Right atrium auricular region (tissue), 2 donors: ENCODE data around the gene KRT84. TPM values are rescaled to one million over a fixed set of nuclear protein-coding genes. Genes with fewer than 3 reads are reported as not detected.

ENCODE experiments used
- DNase-seq: peaks from one replicate; pipeline ENCODE4 v3.0.0-alpha.2; 2019; ENCODE audit warnings: low spot score
- H3K27ac ChIP-seq, 2 donors: fragments of 200-600 bp; sonication (generic); 1 replicate in 1 of 2; 2 replicates in 1 of 2; pipeline ENCODE4 v1.5.1; 2016 to 2019
- H3K27me3 ChIP-seq, 2 donors: fragments of 200-600 bp; sonication (generic); one replicate each; pipeline versions ENCODE4 v1.5.1 to v1.6.0; 2017 to 2019
- H3K36me3 ChIP-seq: fragments of 200-600 bp; sonication (generic); one replicate; pipeline ENCODE4 v1.5.1; 2016
- H3K4me1 ChIP-seq, 2 donors: fragments of 200-600 bp; sonication (generic); one replicate each; pipeline versions ENCODE4 v1.5.1 to v1.6.0; 2017 to 2019
- H3K4me3 ChIP-seq, 2 donors: fragments of 200-600 bp; sonication (generic); 1 replicate in 1 of 2; 2 replicates in 1 of 2; pipeline ENCODE4 v1.5.1; 2017 to 2019; ENCODE audit warnings: mild to moderate bottlenecking in 1 of 2, moderate library complexity in 1 of 2
- H3K9me3 ChIP-seq, 2 donors: fragments of 200-600 bp; sonication (generic); one replicate each; pipeline ENCODE4 v1.5.1; 2019
- CTCF ChIP-seq, 2 donors: fragments of 200-600 bp; sonication (generic); IDR thresholded peaks; one replicate each; pipeline ENCODE4 v1.5.1; 2019; ENCODE audit warnings: antibody characterized with exemption in 2 of 2
- total RNA-seq, 2 donors: library from RNA; depleted of rRNA; stranded (reverse); fragments of >200 nt; gene quantifications; one replicate each; pipeline ENCODE4 v1.1.0, GENCODE V29; 2016

The KRT84 gene
- total RNA-seq, 2 donors from 2014 or later: 0.28 TPM; not detected in 1

- Histone ChIP-seq H3K36me3 (no peaks in the 10 kb centered on the region), H3K9me3 (no peaks in the 10 kb centered on the region), H3K4me3 (no peak overlapping the region), H3K4me1 (no peaks in the 10 kb centered on the region), H3K27me3 (no peaks in the 10 kb centered on the region), H3K27ac (no peak overlapping the region)
- TF ChIP-seq CTCF (IDR thresholded peaks at IDR 0.05): no peak
- no peak for DNase-seq
Observed at GRCh38 chr12:52360663-52361271, 24.7 kb downstream of the KRT84 start.

GRCh38 chr12:52360106-52360662 is 25.3 kb downstream of the KRT84 start:
- H3K27ac ChIP-seq: no peak overlapping the region
- no peaks in the 10 kb centered on the region for H3K36me3 ChIP-seq
- no peak for DNase-seq
- no peak overlapping the region for H3K4me3 ChIP-seq
- H3K4me1 ChIP-seq: no peaks in the 10 kb centered on the region
- no peaks in the 10 kb centered on the region for H3K9me3 ChIP-seq
- TF ChIP-seq CTCF (IDR thresholded peaks at IDR 0.05): no peak
- no peaks in the 10 kb centered on the region for H3K27me3 ChIP-seq

- Histone ChIP-seq H3K4me1 (no peaks in the 10 kb centered on the region), H3K4me3 (no peak overlapping the region), H3K27ac (no peak overlapping the region), H3K36me3 (no peaks in the 10 kb centered on the region), H3K27me3 (no peaks in the 10 kb centered on the region), H3K9me3 (no peaks in the 10 kb centered on the region)
- no peak for DNase-seq
- no peak for TF ChIP-seq CTCF (IDR thresholded peaks at IDR 0.05)
Observed at GRCh38 chr12:52359621-52360061, 25.8 kb downstream of the KRT84 start.

- H3K4me3 ChIP-seq: no peak overlapping the region
- no peak for TF ChIP-seq CTCF (IDR thresholded peaks at IDR 0.05)
- no peaks in the 10 kb centered on the region for H3K36me3 ChIP-seq
- H3K4me1 ChIP-seq: no peaks in the 10 kb centered on the region
- H3K9me3 ChIP-seq: no peaks in the 10 kb centered on the region
- DNase-seq: no peak
- no peak overlapping the region for H3K27ac ChIP-seq
- no peaks in the 10 kb centered on the region for H3K27me3 ChIP-seq
Observed at GRCh38 chr12:52358575-52359350, 26.7 kb downstream of the KRT84 start.

GRCh38 chr12:52356762-52357580 is 28.5 kb downstream of the KRT84 start:
- Histone ChIP-seq H3K27ac (no peak overlapping the region), H3K27me3 (no peaks in the 10 kb centered on the region), H3K4me1 (peaks cover 0 to 1% of the 10 kb centered on the region in 2 donors), H3K36me3 (no peaks in the 10 kb centered on the region), H3K9me3 (no peaks in the 10 kb centered on the region), H3K4me3 (no peak overlapping the region)
- TF ChIP-seq CTCF (IDR thresholded peaks at IDR 0.05): no peak
- DNase-seq: no peak
